ENCODE measurements around the gene DSCAML1.

The DSCAML1 gene

GRCh38 chr11:117505285-117505970 is 291.6 kb downstream of the DSCAML1 start:
- TF ChIP-seq TAF1 (IDR thresholded peaks at IDR 0.05; ENCODE audit: borderline replicate concordance, insufficient read depth, low read length): no peak
- no peak for TF ChIP-seq POLR2AphosphoS5 (IDR thresholded peaks at IDR 0.05; ENCODE audit: low read depth, low read length)
- no peak for TF ChIP-seq SIN3A (IDR thresholded peaks at IDR 0.05; ENCODE audit: borderline replicate concordance, insufficient read depth, low read length)
- no peak for TF ChIP-seq FOXP2 (optimal IDR thresholded peaks at IDR 0.05; ENCODE audit: borderline replicate concordance, extremely low read depth, extremely low read length, insufficient read depth)
- TF ChIP-seq, protein P1, sequence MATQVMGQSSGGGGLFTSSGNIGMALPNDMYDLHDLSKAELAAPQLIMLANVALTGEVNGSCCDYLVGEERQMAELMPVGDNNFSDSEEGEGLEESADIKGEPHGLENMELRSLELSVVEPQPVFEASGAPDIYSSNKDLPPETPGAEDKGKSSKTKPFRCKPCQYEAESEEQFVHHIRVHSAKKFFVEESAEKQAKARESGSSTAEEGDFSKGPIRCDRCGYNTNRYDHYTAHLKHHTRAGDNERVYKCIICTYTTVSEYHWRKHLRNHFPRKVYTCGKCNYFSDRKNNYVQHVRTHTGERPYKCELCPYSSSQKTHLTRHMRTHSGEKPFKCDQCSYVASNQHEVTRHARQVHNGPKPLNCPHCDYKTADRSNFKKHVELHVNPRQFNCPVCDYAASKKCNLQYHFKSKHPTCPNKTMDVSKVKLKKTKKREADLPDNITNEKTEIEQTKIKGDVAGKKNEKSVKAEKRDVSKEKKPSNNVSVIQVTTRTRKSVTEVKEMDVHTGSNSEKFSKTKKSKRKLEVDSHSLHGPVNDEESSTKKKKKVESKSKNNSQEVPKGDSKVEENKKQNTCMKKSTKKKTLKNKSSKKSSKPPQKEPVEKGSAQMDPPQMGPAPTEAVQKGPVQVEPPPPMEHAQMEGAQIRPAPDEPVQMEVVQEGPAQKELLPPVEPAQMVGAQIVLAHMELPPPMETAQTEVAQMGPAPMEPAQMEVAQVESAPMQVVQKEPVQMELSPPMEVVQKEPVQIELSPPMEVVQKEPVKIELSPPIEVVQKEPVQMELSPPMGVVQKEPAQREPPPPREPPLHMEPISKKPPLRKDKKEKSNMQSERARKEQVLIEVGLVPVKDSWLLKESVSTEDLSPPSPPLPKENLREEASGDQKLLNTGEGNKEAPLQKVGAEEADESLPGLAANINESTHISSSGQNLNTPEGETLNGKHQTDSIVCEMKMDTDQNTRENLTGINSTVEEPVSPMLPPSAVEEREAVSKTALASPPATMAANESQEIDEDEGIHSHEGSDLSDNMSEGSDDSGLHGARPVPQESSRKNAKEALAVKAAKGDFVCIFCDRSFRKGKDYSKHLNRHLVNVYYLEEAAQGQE (IDR thresholded peaks at IDR 0.05; ENCODE audit: insufficient read depth in 1 of 2, low read depth in 2 of 2, low read length in 2 of 2): no peak

GRCh38 chr11:117502779-117503100 is 294.3 kb downstream of the DSCAML1 start:
- TF ChIP-seq FOXP2 (optimal IDR thresholded peaks at IDR 0.05; ENCODE audit: borderline replicate concordance, extremely low read depth, extremely low read length, insufficient read depth) (no peak), POLR2AphosphoS5 (IDR thresholded peaks at IDR 0.05; ENCODE audit: low read depth, low read length) (no peak), SIN3A (IDR thresholded peaks at IDR 0.05; ENCODE audit: borderline replicate concordance, insufficient read depth, low read length) (no peak), TAF1 (IDR thresholded peaks at IDR 0.05; ENCODE audit: borderline replicate concordance, insufficient read depth, low read length) (no peak)
- TF ChIP-seq, protein P1 (IDR thresholded peaks at IDR 0.05; ENCODE audit: insufficient read depth in 1 of 2, low read depth in 2 of 2, low read length in 2 of 2): no peak

- TF ChIP-seq POLR2AphosphoS5 (IDR thresholded peaks at IDR 0.05; ENCODE audit: low read depth, low read length) (no peak), SIN3A (IDR thresholded peaks at IDR 0.05; ENCODE audit: borderline replicate concordance, insufficient read depth, low read length) (no peak), TAF1 (IDR thresholded peaks at IDR 0.05; ENCODE audit: borderline replicate concordance, insufficient read depth, low read length) (no peak)
These were observed 294.8 kb downstream of the DSCAML1 start for GRCh38 chr11:117502015-117502778.

DNA sequence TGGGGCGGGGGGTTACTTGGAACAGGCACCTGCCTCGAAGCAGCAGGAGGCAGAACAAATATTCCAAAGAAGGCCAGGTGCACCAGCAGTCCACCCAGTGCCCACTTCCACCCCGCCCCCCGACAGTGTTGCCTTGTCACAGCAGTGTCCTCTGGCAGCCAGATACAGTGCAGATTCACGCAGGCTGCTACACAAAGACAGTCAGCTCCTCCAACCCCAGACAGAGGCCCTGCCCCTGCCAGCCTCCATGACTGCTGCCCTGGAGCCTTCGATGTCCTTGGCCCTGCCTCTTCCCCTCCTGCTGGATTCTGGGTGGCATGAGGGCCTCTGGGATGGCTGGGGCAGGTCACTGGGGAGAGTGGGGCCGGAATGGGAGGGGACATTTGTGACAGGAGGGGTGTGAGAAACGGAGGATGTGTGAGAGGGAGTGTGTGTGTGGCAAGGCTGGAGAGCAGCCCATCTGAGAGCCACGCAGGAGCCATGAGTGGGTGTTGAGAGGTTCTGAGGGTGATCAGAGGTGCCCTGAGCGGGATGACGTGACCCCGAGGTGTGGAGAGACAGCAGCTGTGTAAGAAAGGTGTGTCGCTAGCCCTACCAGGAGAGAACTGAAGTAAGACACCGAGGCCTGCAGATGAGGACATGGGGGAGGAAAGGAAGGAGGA is 295.6 kb downstream of the DSCAML1 start:
- TF ChIP-seq, protein P1 (IDR thresholded peaks at IDR 0.05; ENCODE audit: insufficient read depth in 1 of 2, low read depth in 2 of 2, low read length in 2 of 2): no peak
- TF ChIP-seq POLR2AphosphoS5 (IDR thresholded peaks at IDR 0.05; ENCODE audit: low read depth, low read length): no peak
- no peak for TF ChIP-seq TAF1 (IDR thresholded peaks at IDR 0.05; ENCODE audit: borderline replicate concordance, insufficient read depth, low read length)
- TF ChIP-seq SIN3A (IDR thresholded peaks at IDR 0.05; ENCODE audit: borderline replicate concordance, insufficient read depth, low read length): no peak
- TF ChIP-seq FOXP2 (optimal IDR thresholded peaks at IDR 0.05; ENCODE audit: borderline replicate concordance, extremely low read depth, extremely low read length, insufficient read depth): no peak

GRCh38 chr11:117498791-117499190 is 298.2 kb downstream of the DSCAML1 start:
- TF ChIP-seq SIN3A (IDR thresholded peaks at IDR 0.05; ENCODE audit: borderline replicate concordance, insufficient read depth, low read length) (no peak), POLR2AphosphoS5 (IDR thresholded peaks at IDR 0.05; ENCODE audit: low read depth, low read length) (no peak), FOXP2 (optimal IDR thresholded peaks at IDR 0.05; ENCODE audit: borderline replicate concordance, extremely low read depth, extremely low read length, insufficient read depth) (no peak), TAF1 (IDR thresholded peaks at IDR 0.05; ENCODE audit: borderline replicate concordance, insufficient read depth, low read length) (no peak)
- TF ChIP-seq, protein P1 (IDR thresholded peaks at IDR 0.05; ENCODE audit: insufficient read depth in 1 of 2, low read depth in 2 of 2, low read length in 2 of 2): no peak
